ENCODE data around the gene C16orf90.

GRCh38 chr16:3515897-3516296, 20.6 kb upstream of the C16orf90 start:
- TF ChIP-seq CTCF (IDR thresholded peaks at IDR 0.05; ENCODE audit: low read length) = no peak
- TF ChIP-seq EZH2 (optimal IDR thresholded peaks at IDR 0.05; ENCODE audit: low read depth, low read length) = no peak
- no peak for TF ChIP-seq EZH2phosphoT487 (IDR thresholded peaks at IDR 0.05; ENCODE audit: low read length)

Data from MM.1S (cell line).